Gastrocnemius medialis (tissue), 4 donors: ENCODE measurements around the gene G6PD.
"Not testable (repeated sequence)": the region's sequence is repeated elsewhere in the genome, so short reads cannot be mapped to it uniquely, and the experiment has no call there.

ENCODE experiments used
- POLR2A ChIP-seq, 2 donors: fragments of 450-650 bp; IDR thresholded peaks; one replicate each; pipeline ENCODE4 v1.6.1; 2017; ENCODE audit warnings: antibody characterized with exemption in 2 of 2, mild to moderate bottlenecking in 2 of 2, moderate library complexity in 2 of 2
- TF ChIP-seq, protein P1 (sequence below), 5 experiments: fragments of 450-650 bp in 3 of 5; fragments of 200-600 bp in 2 of 5; sonication (generic) in 2 of 5; IDR thresholded peaks in 4 of 5; conservative IDR thresholded peaks in 1 of 5; 1 replicate in 4 of 5; 2 replicates in 1 of 5; pipeline ENCODE4 v1.5.1; 2016 to 2019; ENCODE audit warnings: antibody characterized with exemption in 5 of 5, mild to moderate bottlenecking in 3 of 5, moderate library complexity in 3 of 5

DNA sequence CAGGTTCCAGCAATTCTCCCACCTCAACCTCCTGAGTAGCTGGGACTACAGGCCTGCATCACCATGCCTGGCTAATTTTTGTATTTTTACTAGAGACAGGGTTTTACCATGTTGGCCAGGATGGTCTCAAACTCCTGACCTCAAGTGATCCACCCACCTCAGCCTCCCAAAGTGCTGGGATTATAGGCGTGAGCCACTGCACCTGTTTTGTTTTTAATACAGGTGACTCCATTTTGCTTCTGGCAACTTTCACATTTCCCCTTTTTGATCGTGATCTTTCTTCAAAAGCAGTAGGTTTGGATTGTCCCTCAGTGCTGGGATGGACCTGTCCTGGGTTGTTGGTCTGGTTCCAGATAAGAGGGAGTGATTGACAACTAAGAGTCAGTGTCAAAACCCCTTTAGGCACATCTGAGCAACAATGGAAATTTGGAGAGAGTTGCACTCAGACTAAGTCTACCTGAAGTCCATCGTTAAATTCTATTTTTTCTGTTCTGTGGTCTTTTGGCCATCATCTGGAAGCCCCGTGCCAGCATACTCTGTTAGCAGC lies 50.0 kb downstream of the G6PD start:
- TF ChIP-seq, protein P1, sequence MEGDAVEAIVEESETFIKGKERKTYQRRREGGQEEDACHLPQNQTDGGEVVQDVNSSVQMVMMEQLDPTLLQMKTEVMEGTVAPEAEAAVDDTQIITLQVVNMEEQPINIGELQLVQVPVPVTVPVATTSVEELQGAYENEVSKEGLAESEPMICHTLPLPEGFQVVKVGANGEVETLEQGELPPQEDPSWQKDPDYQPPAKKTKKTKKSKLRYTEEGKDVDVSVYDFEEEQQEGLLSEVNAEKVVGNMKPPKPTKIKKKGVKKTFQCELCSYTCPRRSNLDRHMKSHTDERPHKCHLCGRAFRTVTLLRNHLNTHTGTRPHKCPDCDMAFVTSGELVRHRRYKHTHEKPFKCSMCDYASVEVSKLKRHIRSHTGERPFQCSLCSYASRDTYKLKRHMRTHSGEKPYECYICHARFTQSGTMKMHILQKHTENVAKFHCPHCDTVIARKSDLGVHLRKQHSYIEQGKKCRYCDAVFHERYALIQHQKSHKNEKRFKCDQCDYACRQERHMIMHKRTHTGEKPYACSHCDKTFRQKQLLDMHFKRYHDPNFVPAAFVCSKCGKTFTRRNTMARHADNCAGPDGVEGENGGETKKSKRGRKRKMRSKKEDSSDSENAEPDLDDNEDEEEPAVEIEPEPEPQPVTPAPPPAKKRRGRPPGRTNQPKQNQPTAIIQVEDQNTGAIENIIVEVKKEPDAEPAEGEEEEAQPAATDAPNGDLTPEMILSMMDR (IDR thresholded peaks at IDR 0.05 in 4 of 5, conservative IDR thresholded peaks at IDR 0.05 in 1 of 5), result not testable (repeated sequence)
- not testable (repeated sequence) for TF ChIP-seq POLR2A (IDR thresholded peaks at IDR 0.05)
